ENCODE measurements around the gene FSHR. TPM values are rescaled to one million over a fixed set of nuclear protein-coding genes. Genes with fewer than 3 reads are reported as not detected.

The FSHR gene
- total and polyA plus RNA-seq, 2 of the 4 experiments (the other 2 are of a cell fraction), result not detected

- no peak overlapping the region for H3K23ac ChIP-seq (ENCODE audit: low read depth, low read length)
- no peak overlapping the region for H2AK5ac ChIP-seq (ENCODE audit: low read depth, low read length)
- POLR2A ChIA-PET (ENCODE audit: unreplicated experiment), result no interaction called here
- no peak for ATAC-seq (ENCODE audit: low read depth)
- no peak overlapping the region for H4K8ac ChIP-seq (ENCODE audit: low read depth in 2 of 2, low read length in 2 of 2)
- TF ChIP-seq POLR2A (IDR thresholded peaks at IDR 0.05; ENCODE audit: low read depth, low read length) (no peak), NFE2L2 (IDR thresholded peaks at IDR 0.05; ENCODE audit: low read depth, low read length) (no peak), BHLHE40 (IDR thresholded peaks at IDR 0.05; ENCODE audit: low read depth, low read length) (no peak), MXI1 (IDR thresholded peaks at IDR 0.05; ENCODE audit: borderline replicate concordance, low read depth, low read length) (no peak), ELK1 (IDR thresholded peaks at IDR 0.05; ENCODE audit: borderline replicate concordance, low read depth, low read length) (no peak), RCOR1 (IDR thresholded peaks at IDR 0.05; ENCODE audit: insufficient replicate concordance, low read length) (no peak), FOS (IDR thresholded peaks at IDR 0.05; ENCODE audit: low read depth, low read length) (no peak), USF2 (IDR thresholded peaks at IDR 0.05; ENCODE audit: low read depth, low read length) (no peak), CTCF (conservative IDR thresholded peaks at IDR 0.05; ENCODE audit: low read depth, low read length) (no peak), RFX5 (IDR thresholded peaks at IDR 0.05; ENCODE audit: low read depth, low read length) (no peak), SMC3 (IDR thresholded peaks at IDR 0.05; ENCODE audit: low read depth, low read length) (no peak), CEBPB (IDR thresholded peaks at IDR 0.05; ENCODE audit: low read depth, low read length) (no peak), CHD1 (IDR thresholded peaks at IDR 0.05; ENCODE audit: low read depth, low read length) (no peak), MAFK (IDR thresholded peaks at IDR 0.05; ENCODE audit: low read depth, low read length) (no peak), RAD21 (IDR thresholded peaks at IDR 0.05; ENCODE audit: low read length) (no peak), MAZ (IDR thresholded peaks at IDR 0.05; ENCODE audit: borderline replicate concordance, low read depth, low read length) (no peak)
- H3K14ac ChIP-seq (replicated peaks; ENCODE audit: low read depth, low read length), result no peak overlapping the region
- H2BK15ac ChIP-seq (ENCODE audit: low read depth, low read length), result no peak overlapping the region
- no CpG with 5 or more reads among the region's 3 CpGs for WGBS, 2 experiments (ENCODE audit: extremely low coverage in 2 of 2, insufficient read length in 1 of 2)
- H2BK5ac ChIP-seq (ENCODE audit: low read depth, low read length, poor library complexity, severe bottlenecking), result no peak overlapping the region
- no peak overlapping the region for H3K27ac ChIP-seq (ENCODE audit: insufficient read depth, low read length)
- H3K56ac ChIP-seq (ENCODE audit: extremely low read depth, insufficient read depth, low read length), result no peak overlapping the region
- no peak for DNase-seq
- H3K4me3 ChIP-seq (ENCODE audit: insufficient read depth, low read depth, low read length), result no peak overlapping the region
- no peaks in the 10 kb centered on the region for H3K27me3 ChIP-seq (ENCODE audit: control insufficient read depth, insufficient read depth, low read length)
- no peak overlapping the region for H4K91ac ChIP-seq (ENCODE audit: insufficient read depth, low read depth, low read length)
- H4K5ac ChIP-seq (ENCODE audit: low read depth, low read length), result no peak overlapping the region
- no peaks in the 10 kb centered on the region for H3K36me3 ChIP-seq (ENCODE audit: control insufficient read depth, insufficient read depth, low read length)
- in situ Hi-C loops (cut with MboI; ENCODE audit: low sequenced_read_pairs) (no loop called here), intact Hi-C loops (cut with micrococcal nuclease) (no loop called here), dilution Hi-C loops (cut with HindIII; ENCODE audit: low sequenced_read_pairs, unreplicated experiment) (no loop called here)
- no peak overlapping the region for H2BK20ac ChIP-seq (ENCODE audit: low read depth, low read length)
- H3K4me2 ChIP-seq (ENCODE audit: low read depth, low read length), result no peak overlapping the region
- no peak overlapping the region for H3K9ac ChIP-seq (ENCODE audit: low read depth, low read length)
- CTCF ChIA-PET, result no interaction called here
- no peaks in the 10 kb centered on the region for H3K79me1 ChIP-seq (ENCODE audit: low read depth in 1 of 2, low read length in 2 of 2)
- peaks cover 8% of the 10 kb centered on the region for H3K9me3 ChIP-seq (ENCODE audit: control insufficient read depth, insufficient read depth, low read length)
- no peaks in the 10 kb centered on the region for H3K9me1 ChIP-seq (ENCODE audit: insufficient read depth, low read length)
- H3K4ac ChIP-seq (ENCODE audit: low read depth, low read length), result no peak overlapping the region
- H2AK9ac ChIP-seq (replicated peaks; ENCODE audit: low read depth, low read length, poor library complexity), result no peak overlapping the region
- no peak overlapping the region for H3K18ac ChIP-seq (ENCODE audit: low read depth, low read length)
- H2AFZ ChIP-seq (replicated peaks; ENCODE audit: low read length, poor library complexity), result no peak overlapping the region
- no peak overlapping the region for H2BK120ac ChIP-seq (ENCODE audit: low read depth, low read length)
- H3K4me1 ChIP-seq (ENCODE audit: control insufficient read depth, insufficient read depth, low read length), result no peaks in the 10 kb centered on the region
- no TSS peak for BruUV-seq (replicated peaks)
- no peaks in the 10 kb centered on the region for H4K20me1 ChIP-seq (ENCODE audit: insufficient read depth, low read length)
Observed at GRCh38 chr2:49165662-49166061, 11.3 kb upstream of the FSHR start.

All from IMR-90 (cell line).